CD4-positive, alpha-beta T cell treated with Interleukin-6 for 4 hours (primary cell): ENCODE data around the gene CLEC18A.
"Not testable (repeated sequence)": the region's sequence is repeated elsewhere in the genome, so short reads cannot be mapped to it uniquely, and the experiment has no call there.

ENCODE experiments used
- DNase-seq: peaks from one replicate; pipeline ENCODE4 v3.0.0-alpha.2; 2020; ENCODE audit warnings: mixed read lengths

The CLEC18A gene

DNA sequence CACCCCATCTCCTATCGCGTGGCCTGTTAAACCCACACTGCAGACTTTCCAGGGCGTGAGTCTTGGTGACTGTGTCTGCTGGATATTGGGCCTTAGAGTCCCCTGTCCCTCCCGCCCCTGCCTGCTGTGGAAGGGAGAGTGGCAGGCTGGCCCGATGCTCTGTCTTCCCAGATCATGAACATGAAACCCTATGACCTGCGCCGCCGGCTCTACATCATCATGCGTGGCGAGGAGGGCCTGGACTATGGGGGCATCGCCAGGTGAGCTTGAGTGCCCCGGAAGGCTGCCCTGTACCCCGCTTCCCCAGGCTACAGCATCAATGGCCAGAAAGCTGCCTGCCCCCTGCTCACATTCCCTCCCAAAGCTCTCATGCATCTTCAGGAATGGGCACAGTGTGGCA lies 19.5 kb upstream of the CLEC18A start:
- DNase-seq, result no peak

DNA sequence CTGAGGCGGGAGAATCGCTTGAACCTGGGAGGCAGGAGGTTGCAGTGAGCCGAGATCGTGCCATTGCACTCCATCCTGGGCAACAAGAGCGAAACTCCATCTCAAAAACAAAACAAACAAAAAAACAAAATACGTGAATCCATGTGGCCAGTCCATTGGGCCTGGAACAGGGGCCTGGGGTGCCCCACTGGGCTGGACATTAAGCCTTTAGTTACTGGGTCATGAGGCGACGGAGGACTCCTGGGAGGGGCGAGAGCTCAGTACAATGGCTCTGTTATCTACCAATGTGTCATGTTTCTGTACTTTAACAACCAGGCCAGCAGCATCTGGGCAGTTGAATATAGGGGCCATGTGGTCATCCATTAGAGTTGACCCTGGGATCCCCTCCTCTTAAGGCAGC lies 18.9 kb upstream of the CLEC18A start:
- no peak for DNase-seq

DNA sequence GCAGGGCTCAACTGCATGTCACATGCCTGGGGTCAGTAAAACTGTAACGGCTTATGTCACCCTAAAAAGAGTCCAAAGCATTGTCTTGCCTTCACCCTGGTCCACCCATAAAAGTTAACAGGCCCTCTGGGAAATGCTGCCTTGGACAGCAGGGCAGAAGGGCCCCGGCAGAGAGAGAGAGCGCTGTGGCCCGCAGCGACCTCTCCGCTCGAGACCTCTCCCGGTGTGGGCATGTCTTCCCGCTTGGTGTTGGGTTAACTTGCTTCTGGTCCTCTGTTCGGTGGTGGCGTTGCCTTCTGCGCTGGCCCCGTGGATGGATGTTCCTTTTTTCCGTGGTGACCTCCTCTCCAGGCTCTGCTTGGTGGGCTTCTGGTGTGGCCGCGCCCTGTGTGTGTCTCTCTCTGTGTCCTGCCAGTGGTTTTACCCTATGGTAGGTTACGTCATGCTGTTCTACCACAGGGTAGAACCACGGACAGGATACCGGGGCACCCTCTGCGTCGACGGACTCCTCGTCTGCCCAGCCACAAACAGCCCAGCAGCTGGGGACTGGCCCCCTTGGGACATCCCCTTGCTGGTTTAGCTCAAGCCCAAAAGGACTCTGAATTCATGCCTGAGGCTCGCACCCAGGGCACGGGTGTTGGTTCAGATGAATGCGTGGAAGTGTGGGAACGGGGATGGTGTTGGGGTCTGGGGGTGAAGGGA lies 18.3 kb upstream of the CLEC18A start:
- no peak for DNase-seq

DNA sequence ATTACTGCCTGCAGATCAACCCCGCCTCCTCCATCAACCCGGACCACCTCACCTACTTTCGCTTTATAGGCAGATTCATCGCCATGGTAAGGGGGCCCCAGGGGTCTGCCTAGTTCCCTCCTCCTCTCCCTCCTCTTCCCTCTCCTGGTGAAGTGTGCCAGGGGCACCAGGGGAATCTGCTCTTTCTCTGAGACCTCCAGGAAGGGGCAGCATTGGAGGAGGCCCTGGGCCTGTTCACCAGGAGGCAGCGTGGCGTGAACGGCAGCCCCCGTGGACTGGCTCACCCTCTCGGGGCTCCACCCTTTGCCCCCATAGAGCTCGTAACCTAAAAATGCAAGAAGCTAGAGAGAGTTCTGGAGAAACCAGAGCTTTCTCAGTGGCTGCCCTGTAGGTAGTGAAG lies 17.1 kb upstream of the CLEC18A start:
- no peak for DNase-seq

DNA sequence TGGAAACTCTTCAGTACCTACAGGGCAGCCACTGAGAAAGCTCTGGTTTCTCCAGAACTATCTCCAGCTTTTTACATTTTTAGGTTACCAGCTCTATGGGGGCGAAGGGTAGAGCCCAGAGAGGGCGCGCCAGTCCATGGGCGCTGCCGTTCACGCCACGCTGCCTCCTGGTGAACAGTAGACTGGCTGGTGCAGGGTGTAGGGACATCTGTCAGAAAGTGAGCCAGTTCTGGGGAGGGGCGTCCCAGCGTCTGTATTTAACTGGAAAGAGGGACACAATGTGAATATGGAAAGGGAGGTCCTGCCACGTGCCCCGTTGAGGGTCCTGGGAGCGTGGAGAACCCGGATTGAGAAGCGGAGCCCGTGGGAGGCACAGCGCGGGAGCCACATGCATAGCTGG lies 16.4 kb upstream of the CLEC18A start:
- no peak for DNase-seq

DNA sequence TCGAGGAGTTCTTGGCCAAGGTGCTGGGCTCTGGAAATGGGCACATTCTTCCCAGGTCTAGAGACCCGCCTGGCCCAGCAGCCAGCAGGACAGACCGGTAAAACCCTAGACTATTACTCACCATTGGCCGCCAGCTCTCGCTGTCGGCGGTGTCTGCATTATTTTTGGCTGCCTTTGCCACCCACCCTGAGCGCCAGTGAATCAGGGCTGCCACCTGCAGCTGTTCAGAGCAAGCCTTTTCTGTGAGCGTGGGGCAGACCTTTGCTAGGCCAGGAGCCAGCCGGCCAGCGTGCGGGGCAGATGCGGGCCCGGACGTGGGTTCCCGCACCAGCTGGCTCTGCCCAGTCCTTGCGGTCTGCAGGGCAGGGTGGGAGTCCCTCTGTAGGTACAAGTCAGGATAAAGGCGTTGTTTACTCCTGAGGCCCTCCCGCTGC lies 15.8 kb upstream of the CLEC18A start:
- no peak for DNase-seq

DNA sequence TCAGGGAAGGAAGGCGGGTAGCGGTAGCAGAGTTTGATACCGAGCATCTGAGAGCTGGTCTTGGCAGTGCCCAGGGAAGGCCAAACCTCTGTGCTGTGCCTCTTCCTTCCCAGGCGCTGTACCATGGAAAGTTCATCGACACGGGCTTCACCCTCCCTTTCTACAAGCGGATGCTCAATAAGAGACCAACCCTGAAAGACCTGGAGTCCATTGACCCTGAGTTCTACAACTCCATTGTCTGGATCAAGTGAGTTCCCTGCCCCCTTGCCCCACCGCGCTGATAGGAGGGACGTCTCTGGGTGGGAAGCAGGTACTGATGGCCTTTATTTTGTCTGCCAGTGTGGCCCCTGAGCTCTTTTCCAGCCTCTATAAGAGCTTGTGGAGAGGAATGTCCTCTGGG lies 15.4 kb upstream of the CLEC18A start:
- DNase-seq, result no peak

DNA sequence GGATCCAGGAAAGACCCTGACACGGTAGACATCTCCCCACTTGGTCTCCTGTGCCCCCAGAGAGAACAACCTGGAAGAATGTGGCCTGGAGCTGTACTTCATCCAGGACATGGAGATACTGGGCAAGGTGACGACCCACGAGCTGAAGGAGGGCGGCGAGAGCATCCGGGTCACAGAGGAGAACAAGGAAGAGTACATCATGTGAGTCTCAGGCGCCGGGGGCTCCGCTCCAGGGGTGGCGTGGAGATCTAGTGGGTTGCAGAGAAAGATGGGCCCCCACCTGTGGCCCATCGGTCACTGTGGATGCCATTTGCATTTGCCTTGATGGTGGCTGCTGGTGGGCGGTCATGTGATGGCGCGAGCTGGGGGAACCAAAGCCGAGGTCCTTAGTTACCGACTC lies 14.9 kb upstream of the CLEC18A start:
- DNase-seq, result no peak

DNA sequence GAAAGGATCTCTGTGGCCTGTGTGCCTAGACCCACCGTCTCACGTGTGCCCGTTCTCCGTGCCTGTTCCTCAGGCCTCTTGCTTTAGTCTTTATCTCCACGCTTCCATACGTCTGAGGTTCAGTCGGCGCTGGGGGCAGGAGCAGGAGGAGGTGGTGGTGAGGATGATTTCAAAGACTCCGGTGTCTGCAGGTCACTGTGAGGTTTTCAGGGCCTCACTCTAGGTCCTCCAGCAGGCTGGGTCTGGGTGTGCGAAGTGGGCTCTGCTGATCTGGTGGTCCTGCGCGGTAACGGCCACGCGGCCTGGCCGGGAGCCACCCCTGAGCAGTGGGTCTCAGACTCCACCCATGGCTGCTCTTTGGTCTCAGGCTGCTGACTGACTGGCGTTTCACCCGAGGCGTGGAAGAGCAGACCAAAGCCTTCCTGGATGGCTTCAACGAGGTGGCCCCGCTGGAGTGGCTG lies 14.4 kb upstream of the CLEC18A start:
- DNase-seq, result no peak

DNA sequence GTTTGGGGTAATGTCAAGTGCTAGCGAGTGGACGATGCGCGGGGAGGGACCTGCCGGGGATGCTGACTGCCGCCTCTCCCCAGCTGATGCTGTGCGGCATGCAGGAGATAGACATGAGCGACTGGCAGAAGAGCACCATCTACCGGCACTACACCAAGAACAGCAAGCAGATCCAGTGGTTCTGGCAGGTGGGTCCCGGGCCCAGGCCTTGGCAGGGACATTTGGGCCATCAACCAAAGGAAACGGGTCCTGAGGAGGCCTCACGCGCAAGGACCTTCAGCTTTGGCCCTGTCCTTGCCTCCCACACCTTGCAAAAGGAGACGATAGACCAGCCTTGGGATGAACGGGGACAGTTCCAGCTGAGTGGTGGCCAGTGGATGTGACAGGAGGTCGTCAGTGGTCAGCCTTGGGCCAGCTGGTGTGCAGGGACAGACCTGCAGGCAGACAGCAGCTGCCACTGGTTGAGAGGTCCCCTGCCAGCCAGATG lies 13.6 kb upstream of the CLEC18A start:
- no peak for DNase-seq

DNA sequence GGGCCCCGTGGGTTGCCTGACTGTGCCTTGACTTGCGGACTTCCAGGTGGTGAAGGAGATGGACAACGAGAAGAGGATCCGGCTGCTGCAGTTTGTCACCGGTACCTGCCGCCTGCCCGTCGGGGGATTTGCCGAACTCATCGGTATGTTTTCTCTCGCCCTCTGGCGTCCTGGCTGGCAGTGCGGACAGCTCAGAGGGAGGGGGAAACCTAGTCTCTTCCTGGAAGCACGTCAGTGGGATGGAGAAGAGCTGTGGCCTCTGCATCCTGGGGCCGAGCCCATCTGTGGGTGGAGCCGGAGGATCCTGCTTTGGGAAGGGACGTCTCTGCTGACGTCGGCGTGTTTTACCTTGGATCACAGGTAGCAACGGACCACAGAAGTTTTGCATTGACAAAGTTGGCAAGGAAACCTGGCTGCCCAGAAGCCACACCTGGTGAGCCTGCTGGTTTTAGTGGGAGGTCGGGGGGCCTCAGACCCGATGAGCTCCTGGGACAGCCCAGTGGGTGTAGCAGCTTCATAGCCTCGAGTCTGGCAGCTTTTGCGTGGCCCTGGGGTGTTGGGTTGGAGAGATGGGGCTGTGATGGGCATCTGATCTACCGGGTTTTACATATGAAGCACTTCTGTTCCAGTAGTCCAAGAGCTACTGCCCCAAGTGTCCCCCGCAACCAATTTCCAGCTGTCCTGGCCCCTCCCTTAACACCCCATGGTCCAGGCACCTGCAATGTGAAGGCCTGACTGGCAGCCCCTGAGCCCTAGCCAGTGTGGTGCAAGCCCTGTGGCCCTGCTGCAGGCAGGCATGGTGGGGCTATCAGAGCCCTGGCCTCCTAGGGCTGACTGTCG lies 11.9 kb upstream of the CLEC18A start:
- DNase-seq, result no peak

DNA sequence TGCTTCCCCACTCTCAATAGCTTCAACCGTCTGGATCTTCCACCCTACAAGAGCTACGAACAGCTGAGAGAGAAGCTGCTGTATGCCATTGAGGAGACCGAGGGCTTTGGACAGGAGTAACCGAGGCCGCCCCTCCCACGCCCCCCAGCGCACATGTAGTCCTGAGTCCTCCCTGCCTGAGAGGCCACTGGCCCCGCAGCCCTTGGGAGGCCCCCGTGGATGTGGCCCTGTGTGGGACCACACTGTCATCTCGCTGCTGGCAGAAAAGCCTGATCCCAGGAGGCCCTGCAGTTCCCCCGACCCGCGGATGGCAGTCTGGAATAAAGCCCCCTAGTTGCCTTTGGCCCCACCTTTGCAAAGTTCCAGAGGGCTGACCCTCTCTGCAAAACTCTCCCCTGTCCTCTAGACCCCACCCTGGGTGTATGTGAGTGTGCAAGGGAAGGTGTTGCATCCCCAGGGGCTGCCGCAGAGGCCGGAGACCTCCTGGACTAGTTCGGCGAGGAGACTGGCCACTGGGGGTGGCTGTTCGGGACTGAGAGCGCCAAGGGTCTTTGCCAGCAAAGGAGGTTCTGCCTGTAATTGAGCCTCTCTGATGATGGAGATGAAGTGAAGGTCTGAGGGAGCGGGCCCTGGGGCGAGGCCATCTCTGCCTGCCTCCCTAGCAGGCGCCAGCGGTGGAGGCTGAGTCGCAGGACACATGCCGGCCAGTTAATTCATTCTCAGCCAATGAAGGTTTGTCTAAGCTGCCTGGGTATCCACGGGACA lies 11.1 kb upstream of the CLEC18A start:
- DNase-seq, result no peak

DNA sequence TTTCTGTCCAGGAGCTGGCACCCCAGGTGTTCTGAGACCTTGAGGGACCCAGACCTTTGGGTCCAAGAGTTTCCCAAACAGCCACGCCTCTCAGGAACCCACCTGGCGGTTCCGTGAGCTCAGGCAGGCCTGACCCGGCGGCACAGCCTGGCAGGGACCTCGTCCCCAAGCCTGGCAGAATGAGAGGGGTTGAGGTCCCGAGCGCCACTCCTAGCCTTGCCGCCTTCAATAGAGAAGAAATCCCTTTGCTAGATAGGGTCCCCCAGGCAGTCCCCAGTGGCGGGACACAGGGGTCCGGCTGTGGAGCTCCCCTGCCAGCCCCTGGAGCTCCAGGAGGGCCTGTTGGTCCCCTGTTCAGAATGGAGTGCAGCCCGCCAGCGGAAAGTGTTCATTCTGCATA lies 10.5 kb upstream of the CLEC18A start:
- no peak for DNase-seq

DNA sequence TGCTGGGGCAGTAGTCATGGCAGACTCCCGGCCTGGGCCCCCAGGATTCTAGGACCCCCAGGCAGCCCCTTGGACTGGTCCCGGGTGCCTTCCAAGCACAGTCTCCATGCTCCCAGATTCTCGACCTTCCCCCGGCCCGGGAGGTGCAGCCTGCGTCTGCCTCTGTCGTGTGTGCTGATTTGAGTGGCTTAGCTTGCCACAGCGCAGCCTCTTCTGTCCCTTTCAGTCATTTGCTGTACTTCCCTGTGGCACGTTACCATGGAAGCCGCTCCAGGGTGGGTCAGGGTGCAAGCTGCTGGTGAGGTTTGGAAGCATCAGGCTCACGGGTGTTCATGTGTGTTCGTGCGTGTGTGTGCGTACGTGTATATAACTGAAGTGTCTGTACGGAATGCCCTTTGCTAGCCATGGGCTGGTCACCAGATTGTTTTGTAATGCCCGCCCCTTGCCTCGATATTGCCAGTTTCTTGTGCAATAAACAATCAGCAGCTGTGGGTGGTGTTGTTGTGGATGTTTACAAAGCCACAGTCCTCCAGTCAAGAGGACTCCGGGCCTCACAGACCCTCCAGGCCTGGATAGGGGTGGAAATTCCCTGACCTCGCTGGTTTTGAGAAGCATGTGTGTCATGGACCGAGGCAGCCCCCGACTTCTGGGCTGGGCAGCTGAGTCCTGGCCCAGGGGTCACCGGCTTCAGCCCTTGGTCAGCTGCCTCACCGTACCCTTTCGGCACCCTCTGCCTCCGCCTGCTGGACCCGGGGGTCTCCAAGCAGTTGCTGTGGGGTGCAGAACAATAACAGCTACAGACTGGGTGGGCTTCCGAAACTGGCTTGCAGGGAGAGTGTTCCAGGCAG lies 9.7 kb upstream of the CLEC18A start:
- DNase-seq, result no peak

DNA sequence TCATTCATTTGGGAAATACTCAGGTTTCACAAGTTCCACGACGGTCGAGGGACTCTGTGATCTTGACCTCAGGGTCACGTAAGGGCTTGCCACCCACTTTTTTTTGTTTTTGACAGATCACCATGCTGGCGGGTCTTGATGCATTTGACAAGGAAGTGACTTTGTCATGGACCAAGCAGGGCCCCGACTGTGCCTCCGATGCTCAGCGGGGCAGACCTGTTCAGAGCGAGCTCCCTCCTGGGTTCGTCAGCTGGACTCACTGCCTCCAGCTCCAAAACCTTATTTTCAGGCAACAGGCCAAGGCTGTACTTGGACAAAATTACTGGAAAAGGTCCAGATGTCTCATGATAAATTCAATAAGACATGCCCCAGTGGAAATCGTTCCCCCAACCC lies 9.0 kb upstream of the CLEC18A start:
- DNase-seq, result no peak

DNA sequence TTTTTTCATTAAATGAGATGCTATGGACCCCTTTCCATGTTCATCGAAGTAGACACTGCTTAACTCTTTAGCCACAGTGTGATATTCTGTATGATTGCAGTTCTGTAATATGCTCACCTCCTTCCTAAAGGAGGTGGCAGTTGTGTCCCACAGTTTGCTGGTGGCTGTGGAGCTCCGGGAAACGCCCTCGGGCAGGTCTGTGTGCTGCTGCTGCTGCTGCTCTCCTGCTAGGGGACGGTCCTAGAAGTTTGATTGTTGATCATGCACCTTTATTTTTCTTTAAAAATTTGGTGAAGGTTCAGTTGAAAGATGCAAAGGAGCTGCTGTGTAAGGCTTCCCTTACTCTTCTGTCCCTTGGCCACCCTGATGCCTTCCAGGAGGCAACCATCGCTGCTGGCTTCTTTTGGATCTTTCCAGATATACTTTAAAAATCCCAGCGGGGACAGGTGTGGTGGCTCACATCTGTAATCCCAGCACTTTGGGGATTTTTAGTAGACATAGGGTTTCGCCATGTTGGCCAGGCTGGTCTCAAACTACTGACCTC lies 8.4 kb upstream of the CLEC18A start:
- DNase-seq, result no peak

DNA sequence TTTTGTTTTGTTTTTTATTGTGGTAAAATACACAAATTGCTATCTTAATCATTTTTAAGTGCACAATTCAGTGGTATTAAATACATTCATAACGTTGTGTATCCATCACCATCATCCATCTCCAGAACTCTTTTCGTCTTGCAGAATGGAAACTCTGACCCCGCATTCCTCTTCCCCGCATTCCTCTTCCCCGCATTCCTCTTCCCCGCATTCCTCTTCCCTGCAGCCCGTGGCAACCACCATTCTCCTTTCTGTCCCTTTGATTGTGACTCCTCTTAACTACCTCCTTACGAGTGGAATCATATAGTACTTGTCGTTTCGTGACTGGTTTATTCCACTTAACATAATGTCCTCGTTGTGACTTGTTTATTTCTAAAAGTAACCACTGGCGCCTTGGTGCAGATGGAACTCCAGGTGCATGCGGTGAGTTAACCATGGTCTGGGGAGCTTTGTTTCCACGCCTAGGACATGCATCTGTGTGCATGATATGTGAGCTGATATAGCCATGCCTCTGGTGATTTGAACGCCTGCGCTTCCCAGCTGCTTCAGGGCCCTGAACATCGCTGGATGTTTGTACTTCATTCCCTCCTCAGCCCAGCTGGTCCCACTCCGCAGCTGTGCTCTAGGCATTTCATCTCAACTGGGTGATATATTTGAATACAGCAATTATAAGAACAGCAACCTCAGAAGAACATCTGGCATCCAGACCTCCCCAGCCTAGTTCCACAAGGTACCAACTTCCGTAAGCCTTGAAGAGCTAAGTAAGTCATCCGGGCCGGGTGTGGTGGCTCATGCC lies 7.7 kb upstream of the CLEC18A start:
- DNase-seq, result not testable (repeated sequence)

DNA sequence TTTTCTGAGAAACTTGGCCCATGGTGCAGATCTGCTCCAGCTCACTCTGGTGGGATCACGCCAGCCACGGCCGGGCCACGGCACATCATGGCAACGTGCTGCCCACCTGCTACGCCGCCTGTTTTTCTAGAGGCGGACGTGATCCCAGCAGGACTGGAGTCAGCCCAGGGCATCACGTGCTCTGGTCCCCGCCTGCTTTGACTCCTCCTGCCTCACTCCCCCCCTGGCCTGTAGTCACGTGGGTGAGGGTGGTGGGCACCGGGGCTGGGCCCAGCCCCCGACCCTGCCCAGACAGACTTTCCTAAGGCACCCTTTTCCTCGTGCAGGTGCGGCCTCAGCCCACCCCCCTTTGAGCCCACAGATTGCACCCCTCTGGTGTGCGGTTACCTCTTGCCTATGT lies 723 bp upstream of the CLEC18A start:
- DNase-seq, result not testable (repeated sequence)

DNA sequence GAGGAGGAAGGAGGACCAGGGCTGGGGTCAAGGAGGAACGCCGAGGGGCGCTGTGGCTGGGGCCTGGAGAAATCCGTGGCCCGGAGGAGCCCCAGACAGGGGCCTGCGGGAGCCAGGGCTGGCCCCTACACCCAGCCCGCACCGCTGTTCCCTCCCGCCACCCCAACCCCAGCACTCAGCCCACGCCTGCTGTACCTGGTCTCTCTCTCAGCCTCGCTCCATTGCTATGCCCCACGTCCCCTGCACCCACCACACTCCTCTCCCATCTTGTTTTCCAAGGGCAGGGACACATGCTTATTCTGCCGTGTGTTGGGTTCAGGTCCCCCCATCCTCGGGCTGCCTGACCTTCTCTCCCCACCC lies 518 bp downstream of the CLEC18A start:
- DNase-seq, result not testable (repeated sequence)

DNA sequence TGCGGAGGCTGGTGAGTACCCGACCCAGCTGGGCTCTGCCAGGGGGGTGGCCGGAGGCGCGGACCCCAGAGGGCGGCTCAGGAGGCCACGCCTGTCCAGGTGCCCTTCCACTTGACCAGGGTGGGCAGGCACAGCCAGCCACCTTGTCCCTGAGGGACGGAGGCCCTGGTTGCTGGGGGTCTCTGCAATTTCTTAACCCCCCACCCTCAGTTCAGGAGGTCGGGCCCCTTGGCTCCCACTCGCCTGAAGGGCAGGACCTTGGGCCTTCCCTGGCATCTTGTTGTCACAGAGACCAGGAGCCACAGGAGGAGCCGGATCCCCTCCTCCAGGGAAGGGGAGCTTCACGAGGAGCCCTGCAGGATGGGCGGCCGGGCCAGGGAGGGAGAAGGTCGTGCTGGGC lies 982 bp downstream of the CLEC18A start:
- not testable (repeated sequence) for DNase-seq
